ENCODE data around the gene CCSER1.

CCSER1 gene

GRCh38 chr4:90128961-90129495 is 1.8 kb downstream of the CCSER1 start:
- no peak for DNase-seq

GRCh38 chr4:90130076-90130475 is 2.9 kb downstream of the CCSER1 start:
- DNase-seq = no peak

- no peak for DNase-seq
Measured at GRCh38 chr4:90137555-90137954, 10.4 kb downstream of the CCSER1 start.

GRCh38 chr4:90142081-90142480 is 14.9 kb downstream of the CCSER1 start:
- no peak for DNase-seq

GRCh38 chr4:90145319-90145718 is 18.1 kb downstream of the CCSER1 start:
- DNase-seq = no peak

- DNase-seq = no peak
Measured at GRCh38 chr4:90146306-90146705, 19.1 kb downstream of the CCSER1 start.

- no peak for DNase-seq
Measured at GRCh38 chr4:90148574-90149148, 21.5 kb downstream of the CCSER1 start.

- no peak for DNase-seq
Measured at GRCh38 chr4:90152024-90152423, 24.8 kb downstream of the CCSER1 start.

- DNase-seq = no peak
Measured at GRCh38 chr4:90159193-90159592, 32.0 kb downstream of the CCSER1 start.

- DNase-seq = no peak
Measured at GRCh38 chr4:90160044-90160443, 32.9 kb downstream of the CCSER1 start.

GRCh38 chr4:90162566-90162965 is 35.4 kb downstream of the CCSER1 start:
- no peak for DNase-seq

- DNase-seq = no peak
Measured at GRCh38 chr4:90163872-90164271, 36.7 kb downstream of the CCSER1 start.

- no peak for DNase-seq
Measured at GRCh38 chr4:90165883-90166282, 38.7 kb downstream of the CCSER1 start.

GRCh38 chr4:90171491-90171890 is 44.3 kb downstream of the CCSER1 start:
- no peak for DNase-seq

GRCh38 chr4:90174621-90175023 is 47.4 kb downstream of the CCSER1 start:
- DNase-seq = no peak

GRCh38 chr4:90181644-90182043 is 54.5 kb downstream of the CCSER1 start:
- no peak for DNase-seq

GRCh38 chr4:90183254-90183653 is 56.1 kb downstream of the CCSER1 start:
- no peak for DNase-seq

GRCh38 chr4:90184560-90184959 is 57.4 kb downstream of the CCSER1 start:
- DNase-seq = no peak

- DNase-seq = no peak
Measured at GRCh38 chr4:90185416-90185815, 58.2 kb downstream of the CCSER1 start.

- DNase-seq = no peak
Measured at GRCh38 chr4:90186229-90186628, 59.0 kb downstream of the CCSER1 start.

GRCh38 chr4:90187148-90187884 is 60.1 kb downstream of the CCSER1 start:
- peak; percentile 62 for DNase-seq

- no peak for DNase-seq
Measured at GRCh38 chr4:90189178-90189577, 62.0 kb downstream of the CCSER1 start.

GRCh38 chr4:90189946-90190345 is 62.8 kb downstream of the CCSER1 start:
- no peak for DNase-seq

GRCh38 chr4:90190525-90190924 is 63.3 kb downstream of the CCSER1 start:
- DNase-seq = no peak
